Esophagus squamous epithelium (tissue), 4 donors: Measurements from ENCODE around the gene SRPK1.

Experiments used
- CTCF ChIP-seq, 6 experiments: fragments of 450-650 bp in 4 of 6; fragments of 200-600 bp in 2 of 6; sonication (generic) in 2 of 6; IDR thresholded peaks; one replicate each; pipeline ENCODE4 v1.5.1; 2016 to 2019; ENCODE audit warnings: antibody characterized with exemption in 6 of 6, mild to moderate bottlenecking in 4 of 6, moderate library complexity in 4 of 6
- POLR2A ChIP-seq, 4 donors: fragments of 450-650 bp; IDR thresholded peaks; one replicate each; pipeline ENCODE4 v1.6.1; 2017; ENCODE audit warnings: antibody characterized with exemption in 4 of 4, mild to moderate bottlenecking in 4 of 4, moderate library complexity in 3 of 4

GRCh38 chr6:35945650-35946025 is 24.7 kb upstream of the SRPK1 start:
- TF ChIP-seq POLR2A (IDR thresholded peaks at IDR 0.05): no peak
- TF ChIP-seq CTCF (IDR thresholded peaks at IDR 0.05): no peak
